Activated T-helper 1 cell treated with anti-CD3 and anti-CD28 coated beads, Interleukin-12 subunit alpha, Interleukin-12 subunit beta, Interleukin-2, Interleukin-4 antibody, amounts not matched to agents 30 ng/mL and 10 ng/mL and 1 ng/mL, durations not matched to agents 14 hours and 24 hours and 36 hours (primary cell): ENCODE measurements around the gene AGBL1. TPM values are rescaled to one million over a fixed set of nuclear protein-coding genes. Genes with fewer than 3 reads are reported as not detected.

Experiments
- DNase-seq: peaks from one replicate; pipeline ENCODE4 v3.0.0; 2021; ENCODE audit warnings: low spot score
- H3K27ac Mint-ChIP-seq: one replicate; pipeline ENCODE4 v1.8.0; 2021; ENCODE audit warnings: mild to moderate bottlenecking, mixed read lengths
- H3K27me3 Mint-ChIP-seq: one replicate; pipeline ENCODE4 v1.8.0; 2022; ENCODE audit warnings: mild to moderate bottlenecking, moderate library complexity, mixed read lengths; ENCODE audit not compliant: insufficient read depth
- H3K36me3 Mint-ChIP-seq: one replicate; pipeline ENCODE4 v1.8.0; 2021; ENCODE audit warnings: low read depth, mixed read lengths
- H3K4me1 Mint-ChIP-seq: one replicate; pipeline ENCODE4 v1.8.0; 2021; ENCODE audit warnings: low read depth, mixed read lengths
- H3K4me3 Mint-ChIP-seq: one replicate; pipeline ENCODE4 v1.8.0; 2021; ENCODE audit warnings: mild to moderate bottlenecking, moderate library complexity, mixed read lengths
- H3K9me3 Mint-ChIP-seq: one replicate; pipeline ENCODE4 v1.8.0; 2021; ENCODE audit warnings: mixed read lengths
- intact Hi-C: fragments of 100-400 bp; cut with micrococcal nuclease; formaldehyde crosslinking; loops from one replicate; pipeline ENCODE4 v1.15.1; 2024
- total RNA-seq: library from RNA; stranded (reverse); gene quantifications from 2 replicates; pipeline ENCODE4 v1.2.3, GENCODE V29; 2022

Gene AGBL1
- total RNA-seq, 1 donor from 2014 or later = not detected

DNA sequence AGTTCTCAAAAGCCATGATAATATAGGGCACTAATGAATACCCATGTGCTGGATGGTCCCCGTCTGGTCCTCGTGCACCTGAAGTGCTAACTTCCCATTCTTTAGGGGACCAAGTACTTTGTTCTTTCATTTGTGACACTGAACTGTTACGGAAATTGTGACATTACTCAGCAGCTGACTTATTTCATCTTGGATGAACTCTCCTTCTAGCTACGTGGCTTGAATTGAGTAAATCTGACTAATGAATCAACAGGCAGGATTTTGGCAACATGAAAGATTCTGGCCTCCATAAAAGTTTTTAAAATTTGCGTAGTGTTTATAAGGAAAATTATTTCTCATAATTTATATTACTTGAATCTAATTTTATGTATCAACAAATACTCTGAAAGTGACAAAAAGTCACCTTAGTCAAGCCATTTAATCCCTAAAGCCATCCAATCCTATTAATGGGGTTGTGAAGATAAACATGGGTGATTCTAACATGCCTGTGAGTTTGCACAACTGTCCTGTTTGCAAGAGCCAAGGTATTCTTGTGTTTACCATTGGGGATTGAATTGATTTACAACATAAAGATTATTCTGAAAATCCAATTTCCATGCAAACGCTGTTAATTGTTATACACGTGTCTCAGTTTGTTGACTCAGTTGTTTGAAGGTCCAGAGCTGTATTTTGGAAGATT is 119.9 kb downstream of the AGBL1 start:
- intact Hi-C loops = no loop called here
- Mint-ChIP-seq H3K4me3 (no peak overlapping the region), H3K36me3 (no peaks in the 10 kb centered on the region), H3K27ac (no peak overlapping the region), H3K9me3 (no peaks in the 10 kb centered on the region), H3K4me1 (no peaks in the 10 kb centered on the region), H3K27me3 (no peaks in the 10 kb centered on the region)
- no peak for DNase-seq

DNA sequence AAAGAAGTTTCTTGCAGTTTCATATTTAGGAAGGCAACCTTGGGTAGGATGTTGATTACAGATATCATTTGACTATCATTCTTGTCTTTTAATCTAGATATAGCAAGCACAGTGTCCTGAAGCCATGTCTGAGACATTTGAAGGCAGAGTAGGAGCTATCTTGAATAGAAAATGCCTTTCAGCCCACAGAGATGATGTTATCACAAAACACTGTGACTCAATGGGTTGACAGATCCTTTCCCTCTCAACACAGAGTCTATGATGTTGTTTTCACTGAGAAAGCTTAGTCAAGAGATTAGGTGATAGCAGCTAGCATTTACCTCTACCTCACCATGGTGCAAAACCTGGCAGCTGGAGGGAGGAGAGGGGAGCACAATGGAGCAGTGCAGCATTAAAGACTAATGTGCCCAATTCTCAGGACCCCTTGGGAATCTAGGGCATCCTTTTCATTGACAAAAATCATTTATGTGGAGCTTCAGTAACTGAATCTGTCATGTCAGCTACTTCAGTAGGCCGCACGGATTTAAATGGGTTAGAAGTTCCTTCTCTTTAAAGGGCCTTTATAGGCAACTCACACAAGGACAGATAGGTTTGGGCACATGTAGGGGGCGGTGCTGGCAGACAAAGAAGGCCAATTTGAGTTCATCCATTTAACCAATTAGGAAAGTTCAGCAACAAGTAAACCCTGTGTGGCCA is 121.8 kb downstream of the AGBL1 start:
- no peaks in the 10 kb centered on the region for H3K27me3 Mint-ChIP-seq
- H3K27ac Mint-ChIP-seq = no peak overlapping the region
- H3K9me3 Mint-ChIP-seq = no peaks in the 10 kb centered on the region
- H3K4me1 Mint-ChIP-seq = no peaks in the 10 kb centered on the region
- intact Hi-C loops = no loop called here
- H3K36me3 Mint-ChIP-seq = no peaks in the 10 kb centered on the region
- no peak for DNase-seq
- no peak overlapping the region for H3K4me3 Mint-ChIP-seq

DNA sequence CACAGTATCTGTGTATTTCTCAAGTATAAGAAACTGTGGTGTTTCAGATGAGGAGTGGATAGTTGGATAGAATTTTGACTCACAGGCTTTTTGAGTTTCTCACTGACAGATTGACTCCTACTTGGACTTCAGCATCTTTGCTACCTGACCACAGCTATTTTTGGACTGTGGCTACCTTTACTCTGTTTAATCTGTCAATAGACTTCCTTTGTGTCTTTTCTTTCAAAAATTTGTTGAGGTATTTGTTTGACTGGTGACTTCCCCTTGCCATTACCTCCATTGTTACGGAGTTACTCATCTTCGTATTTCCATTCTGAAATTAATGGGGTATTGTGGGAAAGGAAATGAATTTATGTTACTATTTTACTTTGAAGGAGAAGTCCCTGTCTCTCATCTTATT is 123.8 kb downstream of the AGBL1 start:
- H3K4me1 Mint-ChIP-seq = no peaks in the 10 kb centered on the region
- H3K9me3 Mint-ChIP-seq = no peaks in the 10 kb centered on the region
- H3K27me3 Mint-ChIP-seq = peaks cover 2% of the 10 kb centered on the region
- no peak overlapping the region for H3K27ac Mint-ChIP-seq
- intact Hi-C loops = no loop called here
- no peaks in the 10 kb centered on the region for H3K36me3 Mint-ChIP-seq
- no peak for DNase-seq
- no peak overlapping the region for H3K4me3 Mint-ChIP-seq

DNA sequence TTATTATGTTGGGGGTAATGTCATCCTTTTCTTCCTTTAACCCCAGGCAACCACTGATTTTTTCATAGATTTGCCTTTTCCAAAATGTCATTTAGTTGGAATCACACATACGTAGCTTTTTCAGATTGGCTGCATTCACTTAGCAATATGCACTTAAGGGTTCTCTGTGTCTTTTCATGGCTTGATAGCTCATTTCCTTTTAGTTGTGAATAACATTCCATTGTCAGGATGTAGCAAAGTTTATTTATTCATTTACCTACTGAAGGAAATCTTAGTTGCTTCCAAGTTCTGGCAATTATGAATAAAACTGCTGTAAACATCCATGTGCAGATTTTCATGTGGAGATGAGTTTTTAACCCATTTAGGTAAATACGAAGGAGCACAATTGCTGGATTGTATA is 125.4 kb downstream of the AGBL1 start:
- intact Hi-C loops = no loop called here
- no peaks in the 10 kb centered on the region for H3K36me3 Mint-ChIP-seq
- no peak for DNase-seq
- H3K27me3 Mint-ChIP-seq = peaks cover 2% of the 10 kb centered on the region
- H3K27ac Mint-ChIP-seq = no peak overlapping the region
- H3K4me3 Mint-ChIP-seq = no peak overlapping the region
- H3K9me3 Mint-ChIP-seq = no peaks in the 10 kb centered on the region
- no peaks in the 10 kb centered on the region for H3K4me1 Mint-ChIP-seq

DNA sequence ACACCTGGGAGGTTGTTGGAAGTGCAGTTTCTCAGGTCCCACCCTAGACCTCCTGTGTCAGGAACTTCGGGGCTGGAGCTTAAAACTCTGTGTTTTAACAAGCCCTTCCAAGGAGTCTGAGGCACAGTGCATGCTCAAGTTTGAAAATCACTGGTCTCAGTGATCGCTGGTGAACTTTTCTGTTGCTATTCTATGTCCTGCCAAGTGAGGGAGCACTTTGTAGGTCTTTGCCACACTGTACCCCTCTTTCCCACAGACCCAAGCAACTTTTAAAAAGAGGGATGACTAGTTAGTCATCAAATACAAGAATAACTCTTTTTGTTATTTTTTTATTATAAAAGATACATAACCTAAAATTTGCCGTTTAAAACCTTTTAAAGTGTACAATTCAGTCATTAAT is 133.7 kb downstream of the AGBL1 start:
- intact Hi-C loops = no loop called here
- H3K4me1 Mint-ChIP-seq = no peaks in the 10 kb centered on the region
- H3K27me3 Mint-ChIP-seq = no peaks in the 10 kb centered on the region
- no peak for DNase-seq
- no peak overlapping the region for H3K4me3 Mint-ChIP-seq
- H3K27ac Mint-ChIP-seq = no peak overlapping the region
- H3K9me3 Mint-ChIP-seq = peaks cover 9% of the 10 kb centered on the region
- H3K36me3 Mint-ChIP-seq = no peaks in the 10 kb centered on the region

DNA sequence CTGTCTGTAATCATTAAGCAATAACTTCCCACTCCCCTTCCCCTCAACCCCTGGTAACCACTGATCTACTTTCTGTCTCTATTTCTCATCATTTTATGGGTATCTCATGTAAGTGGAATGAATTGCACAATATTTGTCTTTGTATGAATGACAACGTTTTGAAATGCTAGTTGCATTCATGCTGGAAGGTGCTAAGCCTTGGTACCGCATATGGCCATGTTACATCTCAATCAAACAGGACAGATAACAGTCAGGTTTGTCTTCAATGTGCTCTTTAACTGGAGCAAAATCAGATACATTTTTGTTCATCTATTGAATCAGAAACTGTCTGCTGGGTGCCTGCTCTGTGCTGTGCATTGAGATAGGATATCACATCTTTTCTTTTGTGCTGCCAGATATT is 134.2 kb downstream of the AGBL1 start:
- H3K36me3 Mint-ChIP-seq = no peaks in the 10 kb centered on the region
- DNase-seq = no peak
- no peak overlapping the region for H3K4me3 Mint-ChIP-seq
- no peaks in the 10 kb centered on the region for H3K4me1 Mint-ChIP-seq
- H3K27me3 Mint-ChIP-seq = no peaks in the 10 kb centered on the region
- intact Hi-C loops = no loop called here
- no peak overlapping the region for H3K27ac Mint-ChIP-seq
- peaks cover 9% of the 10 kb centered on the region for H3K9me3 Mint-ChIP-seq

DNA sequence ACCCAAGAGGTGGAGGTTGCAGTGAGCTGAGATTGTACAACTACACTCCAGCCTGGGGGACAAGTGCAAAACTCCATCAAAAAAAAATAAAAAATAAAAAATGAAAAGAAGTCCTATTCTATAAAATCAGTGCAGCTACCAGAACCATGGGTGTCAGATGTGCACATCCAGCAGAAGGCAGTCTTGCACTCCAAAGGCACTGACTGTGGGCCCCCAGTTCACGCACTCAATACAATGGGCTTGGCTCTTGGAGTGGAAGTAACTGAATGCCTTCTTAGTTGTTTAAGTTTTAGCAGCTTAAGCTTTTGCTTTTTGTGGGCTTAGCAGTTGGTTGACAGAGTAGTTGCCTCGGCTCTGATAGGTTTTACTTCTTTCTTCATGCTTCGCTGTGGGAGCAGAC is 141.4 kb downstream of the AGBL1 start:
- no peaks in the 10 kb centered on the region for H3K27me3 Mint-ChIP-seq
- DNase-seq = no peak
- H3K36me3 Mint-ChIP-seq = no peaks in the 10 kb centered on the region
- H3K4me3 Mint-ChIP-seq = no peak overlapping the region
- H3K27ac Mint-ChIP-seq = no peak overlapping the region
- intact Hi-C loops = no loop called here
- no peaks in the 10 kb centered on the region for H3K4me1 Mint-ChIP-seq
- peaks cover 9% of the 10 kb centered on the region for H3K9me3 Mint-ChIP-seq

DNA sequence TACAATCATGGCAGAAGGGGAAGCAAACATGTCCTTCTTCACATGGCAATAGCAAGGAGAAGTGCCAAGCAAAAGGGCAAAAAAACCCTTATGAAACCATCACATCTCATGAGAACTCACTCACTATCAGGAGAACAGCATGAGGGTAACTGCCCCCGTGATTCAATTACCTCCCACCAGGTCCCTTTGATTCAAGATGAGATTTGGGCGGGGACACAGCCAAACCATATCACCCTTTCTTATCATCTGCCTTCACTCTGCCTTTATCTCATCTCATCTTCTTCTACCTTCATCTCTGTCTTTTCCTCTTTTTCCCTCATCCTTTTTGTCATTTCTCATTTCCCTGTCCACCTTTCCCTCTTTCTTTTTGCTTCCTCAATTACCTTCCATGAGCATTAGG is 149.6 kb downstream of the AGBL1 start:
- Mint-ChIP-seq H3K4me3 (no peak overlapping the region), H3K27me3 (peaks cover 14% of the 10 kb centered on the region), H3K4me1 (peaks cover 5% of the 10 kb centered on the region), H3K27ac (no peak overlapping the region), H3K9me3 (no peaks in the 10 kb centered on the region), H3K36me3 (no peaks in the 10 kb centered on the region)
- DNase-seq = no peak
- intact Hi-C loops = no loop called here

DNA sequence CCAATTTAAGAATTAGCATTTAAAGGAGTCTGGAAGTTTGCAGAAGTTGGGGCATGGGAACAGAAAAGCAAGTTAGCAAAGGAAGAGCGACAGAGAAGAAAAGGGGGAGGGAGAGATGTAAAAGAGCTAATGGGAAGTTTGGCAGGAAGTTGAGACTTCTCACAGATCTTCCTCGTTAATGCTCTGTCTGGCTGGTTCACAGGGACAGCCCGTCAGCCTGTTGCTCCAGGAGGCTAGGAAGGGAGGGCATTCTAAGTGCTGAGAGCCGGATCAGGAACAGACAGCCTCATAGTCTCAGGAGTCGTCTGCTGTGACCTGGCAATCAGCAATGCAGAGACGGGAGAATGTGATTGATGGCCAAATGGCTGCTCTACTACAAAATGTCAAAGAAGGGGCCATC is 150.3 kb downstream of the AGBL1 start:
- no peak for DNase-seq
- peaks cover 5% of the 10 kb centered on the region for H3K4me1 Mint-ChIP-seq
- no peak overlapping the region for H3K27ac Mint-ChIP-seq
- no peak overlapping the region for H3K4me3 Mint-ChIP-seq
- H3K27me3 Mint-ChIP-seq = peaks cover 14% of the 10 kb centered on the region
- no peaks in the 10 kb centered on the region for H3K36me3 Mint-ChIP-seq
- no peaks in the 10 kb centered on the region for H3K9me3 Mint-ChIP-seq
- intact Hi-C loops = no loop called here

DNA sequence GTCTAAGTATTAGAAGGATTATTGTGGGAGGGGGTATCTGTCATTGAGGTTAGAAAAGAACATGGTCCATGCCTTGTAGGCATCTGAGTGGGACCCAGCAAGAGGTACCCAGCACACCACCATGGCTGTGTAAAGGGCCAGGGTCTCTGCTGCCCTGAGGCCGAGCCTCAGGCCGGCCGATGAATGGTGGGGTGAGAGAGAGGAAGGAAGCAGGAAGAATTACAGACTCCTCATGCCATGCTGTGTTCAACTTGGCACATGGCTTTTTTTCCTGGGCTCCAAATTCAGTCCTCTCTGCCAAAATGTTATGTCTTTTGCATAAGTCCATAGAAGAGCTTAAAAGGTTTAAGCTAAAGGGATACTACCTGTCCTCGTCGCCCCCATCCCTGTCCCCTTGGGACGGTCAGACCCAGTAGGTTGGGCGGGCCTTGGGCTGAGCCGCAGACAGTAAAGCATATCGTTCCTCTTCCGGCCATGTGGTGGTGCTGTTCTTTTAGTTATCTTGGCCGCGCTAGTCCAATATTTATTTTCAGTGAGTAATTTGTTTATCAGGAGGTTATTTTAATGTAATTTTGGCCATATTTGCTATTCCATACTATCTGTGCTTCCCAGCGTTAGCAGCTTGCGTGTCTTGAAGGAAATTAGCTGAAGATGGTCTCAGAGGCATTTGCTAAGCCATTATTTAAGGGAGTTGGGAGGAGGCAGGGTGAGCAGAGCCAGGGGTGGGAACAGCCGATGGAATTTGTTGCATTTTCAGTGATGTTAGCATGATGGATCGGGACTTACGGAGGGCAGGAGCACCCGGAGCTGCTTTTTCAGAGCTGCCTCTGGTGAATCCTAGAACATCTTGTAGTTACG is 152.4 kb downstream of the AGBL1 start:
- DNase-seq = no peak
- intact Hi-C loops = no loop called here
- H3K4me3 Mint-ChIP-seq = no peak overlapping the region
- no peak overlapping the region for H3K27ac Mint-ChIP-seq
- H3K36me3 Mint-ChIP-seq = no peaks in the 10 kb centered on the region
- peaks cover 15% of the 10 kb centered on the region for H3K27me3 Mint-ChIP-seq
- no peaks in the 10 kb centered on the region for H3K9me3 Mint-ChIP-seq
- H3K4me1 Mint-ChIP-seq = peaks cover 5% of the 10 kb centered on the region

DNA sequence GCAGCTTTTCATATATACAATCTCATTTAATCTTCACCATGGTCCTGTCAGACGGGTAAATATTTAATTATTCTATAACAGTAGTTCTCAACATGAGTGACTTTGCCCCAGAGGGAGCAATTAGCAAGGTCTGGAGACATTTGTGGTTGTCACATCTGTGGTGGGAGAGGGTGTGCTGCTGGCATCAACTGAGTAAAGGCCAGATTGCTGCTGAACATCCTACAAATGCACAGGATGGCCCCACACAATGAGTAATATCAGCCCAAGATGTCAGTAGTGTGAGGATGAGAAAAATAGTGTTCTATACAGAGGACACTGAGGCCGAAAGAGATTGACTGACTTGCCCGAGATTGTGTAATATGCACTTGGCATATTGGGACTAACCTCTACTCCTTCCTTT is 156.0 kb downstream of the AGBL1 start:
- Mint-ChIP-seq H3K27ac (no peak overlapping the region), H3K27me3 (peaks cover 10% of the 10 kb centered on the region), H3K36me3 (no peaks in the 10 kb centered on the region), H3K4me1 (peaks cover 5% of the 10 kb centered on the region), H3K4me3 (no peak overlapping the region), H3K9me3 (no peaks in the 10 kb centered on the region)
- no peak for DNase-seq
- intact Hi-C loops = no loop called here

DNA sequence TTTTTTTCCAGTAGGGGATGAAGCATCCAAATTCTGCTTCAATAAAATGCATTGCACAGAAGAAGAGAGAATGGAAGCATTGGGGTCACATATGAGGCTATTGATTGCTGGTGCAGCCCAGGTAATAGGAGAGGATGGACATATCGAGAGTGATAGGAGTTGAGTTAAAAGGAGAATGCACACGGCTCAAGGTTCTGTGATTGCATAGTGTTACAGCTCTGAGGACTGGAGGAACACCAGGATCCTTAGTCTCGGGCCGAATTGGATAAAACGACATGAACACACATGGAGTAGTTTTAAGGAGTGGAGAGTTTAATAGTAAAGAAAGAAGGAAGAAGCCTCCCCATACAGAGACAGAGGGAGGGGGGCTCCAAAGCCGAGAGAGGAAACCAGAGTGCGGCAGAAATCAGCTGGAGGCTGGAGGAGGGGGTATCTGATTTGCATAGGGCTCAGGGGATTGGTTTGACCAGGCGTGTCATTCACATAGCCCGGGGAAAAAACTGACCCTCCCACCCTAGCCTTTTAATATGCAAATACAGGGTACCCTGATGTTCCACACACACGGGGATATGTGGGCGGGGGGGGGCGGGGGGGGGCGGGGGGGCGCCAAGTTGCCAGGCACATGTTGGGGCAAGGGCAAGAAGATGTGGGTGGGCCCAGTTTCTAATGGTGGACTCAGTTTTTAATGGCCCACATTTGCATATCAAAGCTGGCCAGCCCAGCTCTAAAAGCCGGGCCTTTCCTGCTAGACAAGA is 156.9 kb downstream of the AGBL1 start:
- Mint-ChIP-seq H3K9me3 (no peaks in the 10 kb centered on the region), H3K4me3 (no peak overlapping the region), H3K36me3 (no peaks in the 10 kb centered on the region), H3K27ac (no peak overlapping the region), H3K4me1 (peaks cover 5% of the 10 kb centered on the region), H3K27me3 (peaks cover 10% of the 10 kb centered on the region)
- intact Hi-C loops = no loop called here
- no peak for DNase-seq

DNA sequence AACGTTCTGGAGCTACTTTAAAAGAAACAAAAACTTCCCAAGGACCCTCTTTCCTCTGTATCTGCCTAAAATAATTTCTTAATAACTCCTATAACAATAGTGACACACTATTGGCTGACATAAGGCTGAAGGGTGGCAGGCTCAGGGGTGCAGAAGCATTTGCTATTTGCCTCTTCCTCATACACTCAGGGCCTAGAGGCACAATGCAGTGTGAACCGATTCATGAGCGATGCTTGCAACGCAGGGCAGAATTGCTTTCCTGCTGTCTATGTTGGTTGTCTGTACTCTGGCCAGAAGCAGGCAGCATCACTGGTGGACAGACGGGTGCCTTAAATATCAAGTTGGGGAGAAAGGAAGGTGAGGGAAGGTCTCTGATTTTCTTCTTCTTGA is 157.4 kb downstream of the AGBL1 start:
- Mint-ChIP-seq H3K9me3 (no peaks in the 10 kb centered on the region), H3K27me3 (peaks cover 9% of the 10 kb centered on the region), H3K27ac (no peak overlapping the region), H3K36me3 (no peaks in the 10 kb centered on the region), H3K4me1 (peaks cover 4% of the 10 kb centered on the region), H3K4me3 (no peak overlapping the region)
- no peak for DNase-seq
- intact Hi-C loops = no loop called here
